ENCODE measurements around the gene CDH13. TPM values are rescaled to one million over a fixed set of nuclear protein-coding genes. Genes with fewer than 3 reads are reported as not detected.

Gene CDH13
- total and polyA plus RNA-seq, 10 of the 15 experiments (the other 5 are each of a cell fraction or from before 2014, with no cell fraction given): under 0.01 to 0.05 TPM; not detected in 8

DNA sequence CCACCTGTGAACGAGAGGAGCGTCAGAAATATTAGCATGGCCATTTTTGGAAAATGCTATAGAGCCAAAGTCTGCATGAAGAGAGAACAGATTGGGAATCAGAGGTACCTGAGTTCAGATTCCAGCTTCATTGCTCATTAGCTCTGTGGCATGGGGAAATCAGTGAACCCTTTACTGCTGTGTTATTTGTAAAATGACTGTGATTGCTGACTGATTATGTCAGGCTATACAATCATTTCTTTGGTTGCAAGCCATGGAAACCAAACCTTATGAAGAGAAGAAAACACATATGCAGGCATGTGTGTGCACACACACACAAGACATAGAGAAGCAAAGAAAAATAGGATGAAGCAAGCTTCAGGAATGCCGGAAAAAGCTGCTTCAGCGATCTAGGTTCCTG lies 1079.6 kb downstream of the CDH13 start:
- in situ Hi-C loops (cut with MboI) (no loop called here), intact Hi-C loops (cut with micrococcal nuclease; ENCODE audit: unreplicated experiment) (no loop called here)
- POLR2A ChIA-PET: no interaction called here
- WGBS (ENCODE audit: insufficient coverage, insufficient replicate concordance, low lambda C conversion rate, missing lambda C conversion rate): 64% methylated on average over 4 of the region's 4 CpGs
- RAD21 ChIA-PET (ENCODE audit: unreplicated experiment): no interaction called here
- CTCF ChIA-PET: interaction anchor here (0.8 kb wide), 1 partner anchor 8 kb away, joined by 3 read pairs; no protein-coding TSS in a partner anchor
- H2AFZ ChIP-seq (ENCODE audit: control insufficient read depth, low read depth, low read length): no peak overlapping the region
- FAIRE-seq (no peak), DNase-seq (ENCODE audit: low read depth, low spot score) (no peak), ATAC-seq (no peak)
- no peak overlapping the region for H3K27ac ChIP-seq (ENCODE audit: control insufficient read depth, insufficient read depth)
- no peaks in the 10 kb centered on the region for H3K79me2 ChIP-seq (ENCODE audit: control insufficient read depth, insufficient read depth, low read length)
- H3K4me2 ChIP-seq (ENCODE audit: control insufficient read depth, insufficient read depth): no peak overlapping the region
- no peaks in the 10 kb centered on the region for H3K4me1 ChIP-seq (ENCODE audit: control insufficient read depth, insufficient read depth, low read length)
- no peaks in the 10 kb centered on the region for H3K9me3 ChIP-seq (replicated peaks; ENCODE audit: control insufficient read depth, insufficient read depth, low read length)
- H3K27me3 ChIP-seq (replicated peaks in 1 of 2; ENCODE audit: control insufficient read depth in 2 of 2, insufficient read depth in 2 of 2, low read length in 1 of 2): no peaks in the 10 kb centered on the region
- H3K4me3 ChIP-seq: no peak overlapping the region
- no peaks in the 10 kb centered on the region for H4K20me1 ChIP-seq (ENCODE audit: control insufficient read depth, insufficient read depth)
- BruUV-seq (replicated peaks): no TSS peak
- no peaks in the 10 kb centered on the region for H3K36me3 ChIP-seq (ENCODE audit: control insufficient read depth in 2 of 2, insufficient read depth in 2 of 2, low read length in 1 of 2)
- no peak overlapping the region for H3K9ac ChIP-seq (ENCODE audit: control insufficient read depth, insufficient read depth, low read length)
- SMC1A ChIA-PET (ENCODE audit: uncharacterized antibody, unreplicated experiment): no interaction called here
- TF ChIP-seq KAT2A (conservative IDR thresholded peaks at IDR 0.05; ENCODE audit: control insufficient read depth, low read depth, low read length) (no peak), CBX3 (IDR thresholded peaks at IDR 0.05; ENCODE audit: borderline replicate concordance, low read depth) (no peak), RB1 (IDR thresholded peaks at IDR 0.05; ENCODE audit: borderline replicate concordance) (no peak), BRCA1 (IDR thresholded peaks at IDR 0.05; ENCODE audit: low read depth, low read length) (no peak), CREM (IDR thresholded peaks at IDR 0.05; ENCODE audit: low read depth) (no peak), IKZF2 (IDR thresholded peaks at IDR 0.05) (no peak), SPI1 (IDR thresholded peaks at IDR 0.05; ENCODE audit: borderline replicate concordance, insufficient read depth, low read depth, low read length) (no peak), NR2C1 (IDR thresholded peaks at IDR 0.05) (no peak), EGR1 (IDR thresholded peaks at IDR 0.05; ENCODE audit: borderline replicate concordance in 1 of 2, low read depth in 2 of 2, low read length in 2 of 2) (no peak), POLR2AphosphoS5 (IDR thresholded peaks at IDR 0.05; ENCODE audit: low read length) (no peak)
- TF ChIP-seq, protein P1, sequence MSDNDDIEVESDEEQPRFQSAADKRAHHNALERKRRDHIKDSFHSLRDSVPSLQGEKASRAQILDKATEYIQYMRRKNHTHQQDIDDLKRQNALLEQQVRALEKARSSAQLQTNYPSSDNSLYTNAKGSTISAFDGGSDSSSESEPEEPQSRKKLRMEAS (IDR thresholded peaks at IDR 0.05; ENCODE audit: low read depth, low read length): no peak
- TF ChIP-seq, protein P2, sequence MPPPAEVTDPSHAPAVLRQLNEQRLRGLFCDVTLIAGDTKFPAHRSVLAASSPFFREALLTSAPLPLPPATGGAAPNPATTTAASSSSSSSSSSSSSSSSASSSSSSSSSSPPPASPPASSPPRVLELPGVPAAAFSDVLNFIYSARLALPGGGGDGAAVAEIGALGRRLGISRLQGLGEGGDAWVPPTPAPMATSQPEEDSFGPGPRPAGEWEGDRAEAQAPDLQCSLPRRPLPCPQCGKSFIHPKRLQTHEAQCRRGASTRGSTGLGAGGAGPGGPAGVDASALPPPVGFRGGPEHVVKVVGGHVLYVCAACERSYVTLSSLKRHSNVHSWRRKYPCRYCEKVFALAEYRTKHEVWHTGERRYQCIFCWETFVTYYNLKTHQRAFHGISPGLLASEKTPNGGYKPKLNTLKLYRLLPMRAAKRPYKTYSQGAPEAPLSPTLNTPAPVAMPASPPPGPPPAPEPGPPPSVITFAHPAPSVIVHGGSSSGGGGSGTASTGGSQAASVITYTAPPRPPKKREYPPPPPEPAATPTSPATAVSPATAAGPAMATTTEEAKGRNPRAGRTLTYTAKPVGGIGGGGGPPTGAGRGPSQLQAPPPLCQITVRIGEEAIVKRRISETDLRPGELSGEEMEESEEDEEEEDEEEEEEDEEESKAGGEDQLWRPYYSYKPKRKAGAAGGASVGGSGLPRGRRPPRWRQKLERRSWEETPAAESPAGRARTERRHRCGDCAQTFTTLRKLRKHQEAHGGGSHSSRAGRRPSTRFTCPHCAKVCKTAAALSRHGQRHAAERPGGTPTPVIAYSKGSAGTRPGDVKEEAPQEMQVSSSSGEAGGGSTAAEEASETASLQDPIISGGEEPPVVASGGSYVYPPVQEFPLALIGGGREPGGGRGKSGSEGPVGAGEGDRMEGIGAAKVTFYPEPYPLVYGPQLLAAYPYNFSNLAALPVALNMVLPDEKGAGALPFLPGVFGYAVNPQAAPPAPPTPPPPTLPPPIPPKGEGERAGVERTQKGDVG (CRISPR knock-in tag; IDR thresholded peaks at IDR 0.05): no peak
- TF ChIP-seq, protein P3, sequence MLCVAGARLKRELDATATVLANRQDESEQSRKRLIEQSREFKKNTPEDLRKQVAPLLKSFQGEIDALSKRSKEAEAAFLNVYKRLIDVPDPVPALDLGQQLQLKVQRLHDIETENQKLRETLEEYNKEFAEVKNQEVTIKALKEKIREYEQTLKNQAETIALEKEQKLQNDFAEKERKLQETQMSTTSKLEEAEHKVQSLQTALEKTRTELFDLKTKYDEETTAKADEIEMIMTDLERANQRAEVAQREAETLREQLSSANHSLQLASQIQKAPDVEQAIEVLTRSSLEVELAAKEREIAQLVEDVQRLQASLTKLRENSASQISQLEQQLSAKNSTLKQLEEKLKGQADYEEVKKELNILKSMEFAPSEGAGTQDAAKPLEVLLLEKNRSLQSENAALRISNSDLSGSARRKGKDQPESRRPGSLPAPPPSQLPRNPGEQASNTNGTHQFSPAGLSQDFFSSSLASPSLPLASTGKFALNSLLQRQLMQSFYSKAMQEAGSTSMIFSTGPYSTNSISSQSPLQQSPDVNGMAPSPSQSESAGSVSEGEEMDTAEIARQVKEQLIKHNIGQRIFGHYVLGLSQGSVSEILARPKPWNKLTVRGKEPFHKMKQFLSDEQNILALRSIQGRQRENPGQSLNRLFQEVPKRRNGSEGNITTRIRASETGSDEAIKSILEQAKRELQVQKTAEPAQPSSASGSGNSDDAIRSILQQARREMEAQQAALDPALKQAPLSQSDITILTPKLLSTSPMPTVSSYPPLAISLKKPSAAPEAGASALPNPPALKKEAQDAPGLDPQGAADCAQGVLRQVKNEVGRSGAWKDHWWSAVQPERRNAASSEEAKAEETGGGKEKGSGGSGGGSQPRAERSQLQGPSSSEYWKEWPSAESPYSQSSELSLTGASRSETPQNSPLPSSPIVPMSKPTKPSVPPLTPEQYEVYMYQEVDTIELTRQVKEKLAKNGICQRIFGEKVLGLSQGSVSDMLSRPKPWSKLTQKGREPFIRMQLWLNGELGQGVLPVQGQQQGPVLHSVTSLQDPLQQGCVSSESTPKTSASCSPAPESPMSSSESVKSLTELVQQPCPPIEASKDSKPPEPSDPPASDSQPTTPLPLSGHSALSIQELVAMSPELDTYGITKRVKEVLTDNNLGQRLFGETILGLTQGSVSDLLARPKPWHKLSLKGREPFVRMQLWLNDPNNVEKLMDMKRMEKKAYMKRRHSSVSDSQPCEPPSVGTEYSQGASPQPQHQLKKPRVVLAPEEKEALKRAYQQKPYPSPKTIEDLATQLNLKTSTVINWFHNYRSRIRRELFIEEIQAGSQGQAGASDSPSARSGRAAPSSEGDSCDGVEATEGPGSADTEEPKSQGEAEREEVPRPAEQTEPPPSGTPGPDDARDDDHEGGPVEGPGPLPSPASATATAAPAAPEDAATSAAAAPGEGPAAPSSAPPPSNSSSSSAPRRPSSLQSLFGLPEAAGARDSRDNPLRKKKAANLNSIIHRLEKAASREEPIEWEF (IDR thresholded peaks at IDR 0.05; ENCODE audit: insufficient replicate concordance, low read depth, low read length): no peak
- TF ChIP-seq, protein P4, sequence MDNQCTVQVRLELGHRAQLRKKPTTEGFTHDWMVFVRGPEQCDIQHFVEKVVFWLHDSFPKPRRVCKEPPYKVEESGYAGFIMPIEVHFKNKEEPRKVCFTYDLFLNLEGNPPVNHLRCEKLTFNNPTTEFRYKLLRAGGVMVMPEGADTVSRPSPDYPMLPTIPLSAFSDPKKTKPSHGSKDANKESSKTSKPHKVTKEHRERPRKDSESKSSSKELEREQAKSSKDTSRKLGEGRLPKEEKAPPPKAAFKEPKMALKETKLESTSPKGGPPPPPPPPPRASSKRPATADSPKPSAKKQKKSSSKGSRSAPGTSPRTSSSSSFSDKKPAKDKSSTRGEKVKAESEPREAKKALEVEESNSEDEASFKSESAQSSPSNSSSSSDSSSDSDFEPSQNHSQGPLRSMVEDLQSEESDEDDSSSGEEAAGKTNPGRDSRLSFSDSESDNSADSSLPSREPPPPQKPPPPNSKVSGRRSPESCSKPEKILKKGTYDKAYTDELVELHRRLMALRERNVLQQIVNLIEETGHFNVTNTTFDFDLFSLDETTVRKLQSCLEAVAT (IDR thresholded peaks at IDR 0.05): no peak
